GM10847 (cell line): ENCODE measurements around the gene RIMBP2.

ENCODE experiments used
- POLR2A ChIP-seq: IDR thresholded peaks from 2 replicates; pipeline ENCODE4 v1.6.1; 2011; ENCODE audit not compliant: insufficient read length; ENCODE audit errors: extremely low read depth

The RIMBP2 gene

GRCh38 chr12:130572553-130572952 lies 143.5 kb downstream of the RIMBP2 start:
- no peak for TF ChIP-seq POLR2A

DNA sequence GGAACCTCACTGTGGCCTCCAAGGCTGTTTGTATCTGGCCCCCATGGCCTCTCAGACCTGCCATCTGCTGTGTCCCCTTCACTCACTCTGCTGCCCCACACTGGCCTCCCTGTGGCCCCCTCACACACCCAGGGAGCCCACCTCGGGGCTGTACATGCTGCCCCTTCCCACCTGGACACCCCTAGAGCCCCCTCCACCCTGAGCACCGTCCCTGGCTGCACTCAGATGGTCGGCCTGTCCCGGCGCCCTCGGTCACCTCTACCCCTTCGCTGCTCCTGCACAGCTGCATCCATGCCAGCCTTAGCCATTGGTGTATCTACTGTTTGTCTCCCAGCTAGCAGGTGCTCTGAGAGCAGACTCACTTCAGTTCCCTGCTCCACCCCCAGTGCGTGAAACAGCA lies 144.4 kb downstream of the RIMBP2 start:
- TF ChIP-seq POLR2A: no peak

DNA sequence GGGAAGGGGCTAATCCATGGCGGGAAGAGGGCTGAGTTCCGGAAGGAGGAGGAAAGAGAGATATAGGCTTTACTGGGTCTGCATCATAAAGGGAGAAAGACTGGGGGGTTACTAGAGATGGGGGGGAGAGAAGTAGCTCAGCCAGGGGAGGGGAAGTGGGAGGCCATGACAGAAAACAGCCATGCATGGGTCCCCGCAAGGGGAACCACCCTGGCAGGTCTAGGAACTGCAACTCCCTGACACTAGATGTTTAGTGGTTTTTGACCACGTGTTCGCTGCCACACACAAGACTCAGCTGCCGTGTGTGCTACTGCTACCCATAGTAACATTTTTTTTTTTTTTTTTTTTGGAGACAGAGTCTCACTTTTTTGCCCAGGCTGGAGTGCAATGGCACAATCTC lies 145.0 kb downstream of the RIMBP2 start:
- no peak for TF ChIP-seq POLR2A

DNA sequence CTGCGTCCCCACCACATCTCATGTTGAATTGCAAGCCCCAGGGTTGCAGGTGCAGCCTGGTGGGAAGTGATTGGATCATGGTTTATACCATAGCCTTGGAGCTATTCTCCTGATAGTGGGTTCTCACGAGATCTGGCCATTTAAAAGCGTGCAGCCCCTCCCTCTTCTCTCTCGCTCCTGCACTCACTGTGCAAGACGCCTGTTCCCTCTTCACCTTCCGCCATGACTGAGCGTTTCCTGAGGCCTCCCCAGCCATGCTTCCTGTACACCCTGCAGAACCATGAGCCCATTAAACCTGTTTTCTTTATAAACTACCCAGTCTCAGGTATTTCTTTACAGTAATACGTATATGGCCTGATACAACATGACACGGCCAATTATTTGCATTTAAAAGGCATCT lies 146.6 kb downstream of the RIMBP2 start:
- TF ChIP-seq POLR2A: no peak

GRCh38 chr12:130568501-130568900 lies 147.6 kb downstream of the RIMBP2 start:
- no peak for TF ChIP-seq POLR2A

DNA sequence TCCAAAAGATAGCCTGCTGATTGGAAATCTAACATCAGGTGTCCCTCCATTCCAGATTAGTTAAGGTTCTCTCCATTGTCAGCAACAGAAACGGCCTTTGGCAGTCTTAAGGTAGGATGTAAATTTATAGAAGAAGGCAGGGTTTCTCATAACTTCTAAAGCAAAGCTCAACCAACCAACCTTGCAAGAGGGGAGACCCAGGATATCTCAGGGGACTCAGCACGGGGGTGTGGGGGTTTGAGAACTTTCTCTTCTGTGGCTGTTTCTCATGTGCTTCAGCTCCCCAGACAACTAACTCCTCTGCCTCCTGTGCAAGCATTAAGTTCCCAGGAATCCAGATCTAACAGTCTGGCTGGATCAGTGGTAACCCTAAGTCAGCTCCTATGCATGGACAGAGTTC lies 148.1 kb downstream of the RIMBP2 start:
- TF ChIP-seq POLR2A: no peak

GRCh38 chr12:130566446-130567155 lies 149.5 kb downstream of the RIMBP2 start:
- no peak for TF ChIP-seq POLR2A

- no peak for TF ChIP-seq POLR2A
These were observed 150.9 kb downstream of the RIMBP2 start for GRCh38 chr12:130565189-130565588.

DNA sequence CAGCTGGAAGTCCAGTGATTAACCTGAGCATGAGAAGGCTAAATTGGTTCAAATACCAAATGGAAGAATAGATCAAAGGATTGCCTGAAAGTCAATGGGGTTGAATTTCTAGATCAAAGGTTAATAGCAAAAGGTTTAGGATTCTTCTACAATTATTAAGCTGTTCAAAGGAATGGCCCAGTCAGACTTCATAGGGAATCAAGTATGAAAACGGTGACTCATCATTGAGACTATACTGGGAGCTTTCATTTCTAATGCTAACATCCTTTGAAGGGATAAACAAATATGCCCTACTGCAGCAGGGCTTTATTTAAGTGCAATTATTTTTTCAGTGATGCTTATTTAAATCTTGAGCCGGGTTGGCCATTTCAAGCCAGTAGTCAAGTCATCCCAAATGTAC lies 152.8 kb downstream of the RIMBP2 start:
- no peak for TF ChIP-seq POLR2A

DNA sequence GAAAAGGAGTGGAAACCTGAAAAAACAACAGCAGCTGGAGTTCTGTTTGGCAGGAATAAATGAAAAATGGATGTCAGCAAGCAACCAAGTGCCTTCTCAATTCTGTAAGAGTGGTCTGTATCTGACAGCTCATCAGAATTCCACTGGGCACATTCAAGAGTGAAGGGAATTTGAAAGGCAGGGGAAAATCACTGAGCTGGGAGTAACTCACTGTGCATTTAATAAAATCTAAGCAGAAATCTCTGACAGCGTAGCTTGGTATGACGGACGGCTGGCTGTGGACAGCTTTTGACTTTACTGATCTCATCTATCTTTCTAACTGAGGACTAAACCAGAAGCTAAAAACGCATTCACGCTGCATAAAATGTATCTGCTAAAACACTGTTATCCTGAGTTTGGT lies 153.4 kb downstream of the RIMBP2 start:
- no peak for TF ChIP-seq POLR2A

- no peak for TF ChIP-seq POLR2A
These were observed 155.8 kb downstream of the RIMBP2 start for GRCh38 chr12:130560321-130560720.

DNA sequence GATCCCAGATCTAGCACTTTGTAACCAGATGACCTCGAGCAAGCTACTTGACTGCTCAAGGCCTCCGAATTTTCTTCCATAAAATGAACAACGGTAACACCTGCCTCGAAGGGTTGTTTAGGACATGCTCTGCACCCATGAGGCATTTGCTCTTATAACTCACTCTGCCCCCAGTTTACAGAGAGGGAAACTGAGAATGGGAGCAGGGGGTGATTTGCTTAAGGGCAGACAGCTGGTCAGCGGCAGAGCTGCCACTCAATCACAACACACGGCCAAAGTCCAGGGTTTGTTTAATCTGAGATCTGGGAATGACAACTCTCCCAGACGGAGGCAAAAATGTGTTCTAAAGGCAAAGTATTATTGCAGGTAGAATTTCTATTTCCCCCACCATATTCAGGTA lies 156.3 kb downstream of the RIMBP2 start:
- TF ChIP-seq POLR2A: no peak

DNA sequence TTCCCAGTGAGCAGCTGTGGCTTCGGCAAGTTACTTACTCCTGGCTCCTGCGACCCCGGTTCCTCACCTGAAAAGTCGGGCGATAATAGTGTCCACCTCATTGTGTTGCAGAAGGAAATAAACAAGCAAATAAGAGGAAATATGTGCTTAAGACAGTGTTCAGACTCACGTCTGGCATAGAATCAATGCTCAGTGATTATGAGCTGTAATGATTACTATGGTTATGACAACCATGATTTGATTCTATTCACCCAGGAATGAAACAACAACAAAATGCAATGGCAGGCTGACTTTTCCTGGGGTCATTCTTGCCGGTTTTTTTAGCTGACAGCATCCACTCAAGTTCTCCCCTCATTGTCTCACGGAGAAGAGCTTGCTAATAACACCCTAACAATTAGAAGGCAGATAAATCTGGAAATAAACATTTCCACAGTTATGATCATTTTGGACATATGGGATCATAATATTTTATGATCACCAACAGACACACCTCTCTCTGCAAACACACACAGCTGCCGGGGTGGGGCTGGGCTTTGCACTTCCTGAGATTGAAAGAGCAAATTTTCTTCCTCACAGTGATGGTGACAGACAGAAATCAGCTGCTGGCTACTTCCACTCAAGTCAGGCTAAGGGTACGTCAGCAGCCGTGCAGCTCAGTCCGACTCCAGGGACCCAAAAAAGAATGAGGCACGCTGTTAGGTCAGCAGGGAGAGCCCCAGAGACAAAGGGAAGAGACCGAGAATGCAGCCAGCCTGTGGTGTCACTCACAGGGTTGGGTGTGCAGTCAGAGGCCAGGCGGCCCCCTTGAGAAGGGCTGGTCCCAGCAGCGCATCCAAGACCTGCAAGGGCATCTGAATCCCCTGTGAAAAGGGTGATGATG lies 158.0 kb downstream of the RIMBP2 start:
- TF ChIP-seq POLR2A: no peak

- TF ChIP-seq POLR2A: no peak
These were observed 158.9 kb downstream of the RIMBP2 start for GRCh38 chr12:130557201-130557600.

DNA sequence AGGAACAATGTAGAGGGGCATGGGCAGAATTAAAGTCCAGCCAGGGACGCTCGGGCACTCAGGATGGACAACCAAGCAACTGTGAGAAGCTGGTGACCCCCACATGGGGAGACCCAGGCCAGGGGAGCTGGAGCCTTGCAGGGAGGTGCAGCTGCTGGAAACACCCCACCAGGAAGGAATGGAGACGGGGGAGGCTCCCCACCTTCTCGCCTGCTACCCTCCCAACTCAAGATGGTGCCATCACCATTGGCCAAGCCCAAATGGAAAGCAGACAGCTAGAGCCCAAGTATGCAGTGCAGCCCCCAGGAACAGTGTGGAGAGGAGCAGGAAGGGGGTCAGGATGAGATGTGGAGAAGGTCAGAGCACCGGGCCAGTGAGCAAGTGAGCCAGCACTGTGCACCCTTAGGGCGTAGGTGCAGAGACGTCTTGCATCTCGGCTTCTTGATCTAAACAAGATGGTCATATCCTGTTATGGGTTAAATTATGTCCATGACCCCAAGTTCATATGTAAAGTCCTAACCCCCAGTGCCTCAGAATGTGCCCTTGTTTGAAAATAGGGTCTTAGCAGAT lies 159.5 kb downstream of the RIMBP2 start:
- TF ChIP-seq POLR2A: no peak
